SK-N-SH treated with all-trans-retinoic acid at 6 μM for 48 hours (cell line): Measurements from ENCODE around the gene SHB.

Experiments
- ARNTL ChIP-seq: fragments of 450-650 bp; formaldehyde crosslinking; IDR thresholded peaks from 2 replicates; pipeline ENCODE4 v1.5.0; 2020; ENCODE audit warnings: low read depth, mild to moderate bottlenecking, moderate library complexity, borderline replicate concordance
- BACH2 ChIP-seq: fragments of 250-450 bp; sonication (Bioruptor Pico); IDR thresholded peaks from 2 replicates; pipeline ENCODE4 v1.9.0; 2021; ENCODE audit warnings: mild to moderate bottlenecking, borderline replicate concordance
- CREB5 ChIP-seq: fragments of 250-450 bp; sonication (Bioruptor Pico); IDR thresholded peaks from 2 replicates; pipeline ENCODE4 v1.5.1; 2020; ENCODE audit warnings: low read depth, mild to moderate bottlenecking, moderate library complexity
- GLIS3 ChIP-seq: fragments of 250-450 bp; sonication (Bioruptor Pico); IDR thresholded peaks from 2 replicates; pipeline ENCODE4 v1.5.0; 2020; ENCODE audit warnings: mild to moderate bottlenecking, moderate library complexity
- OSR1 ChIP-seq: fragments of 250-450 bp; sonication (Bioruptor Pico); IDR thresholded peaks from 2 replicates; pipeline ENCODE4 v1.8.0; 2022; ENCODE audit warnings: moderate library complexity, mild to moderate bottlenecking, inconsistent platforms
- PATZ1 ChIP-seq: fragments of 250-450 bp; sonication (Bioruptor Pico); IDR thresholded peaks from 2 replicates; pipeline ENCODE4 v1.8.0; 2020; ENCODE audit warnings: mild to moderate bottlenecking, moderate library complexity, borderline replicate concordance
- RARB ChIP-seq: fragments of 250-450 bp; sonication (Bioruptor Pico); IDR thresholded peaks from 2 replicates; pipeline ENCODE4 v1.8.0; 2021; ENCODE audit warnings: mild to moderate bottlenecking, moderate library complexity
- TCF4 ChIP-seq: fragments of 250-450 bp; sonication (Bioruptor Pico); IDR thresholded peaks from 2 replicates; pipeline ENCODE4 v1.8.0; 2021; ENCODE audit warnings: mild to moderate bottlenecking, moderate library complexity, borderline replicate concordance
- TOX ChIP-seq: fragments of 250-450 bp; sonication (Bioruptor Pico); IDR thresholded peaks from 2 replicates; pipeline ENCODE4 v1.8.0; 2021; ENCODE audit warnings: mild to moderate bottlenecking, moderate library complexity, borderline replicate concordance
- ZNF565 ChIP-seq: fragments of 450-650 bp; formaldehyde crosslinking; conservative IDR thresholded peaks from 2 replicates; pipeline ENCODE4 v1.5.0; 2020; ENCODE audit warnings: low read depth, mild to moderate bottlenecking, moderate library complexity
- ZNF8 ChIP-seq: fragments of 450-650 bp; formaldehyde crosslinking; IDR thresholded peaks from 2 replicates; pipeline ENCODE4 v1.5.0; 2020; ENCODE audit warnings: mild to moderate bottlenecking, moderate library complexity

GRCh38 chr9:38088006-38088925, 19.2 kb upstream of the SHB start:
- TF ChIP-seq BACH2 (CRISPR knock-in tag) (no peak), GLIS3 (CRISPR knock-in tag) (no peak), ARNTL (CRISPR knock-in tag) (no peak), RARB (CRISPR knock-in tag) (no peak), TCF4 (CRISPR knock-in tag) (no peak), ZNF8 (CRISPR knock-in tag) (no peak), CREB5 (CRISPR knock-in tag) (no peak), OSR1 (CRISPR knock-in tag) (no peak), TOX (CRISPR knock-in tag) (no peak), PATZ1 (no peak), ZNF565 (no peak)
